Measurements from ENCODE around the gene LRRN2. TPM values are rescaled to one million over a fixed set of nuclear protein-coding genes. Genes with fewer than 3 reads are reported as not detected.

Gene LRRN2
- polyA plus RNA-seq, 1 of the 3 experiments (the other 2 are of a cell fraction) = not detected

GRCh38 chr1:204587621-204588020, 97.9 kb downstream of the LRRN2 start:
- TF ChIP-seq FOXJ3 (CRISPR knock-in tag; IDR thresholded peaks at IDR 0.05) = no peak
- no peaks in the 10 kb centered on the region for H3K27me3 ChIP-seq (ENCODE audit: insufficient read depth)
- H3F3A ChIP-seq (replicated peaks; ENCODE audit: insufficient read depth) = peaks cover 8% of the 10 kb centered on the region
- no peaks in the 10 kb centered on the region for H4K20me1 ChIP-seq (ENCODE audit: insufficient read depth)
- no peaks in the 10 kb centered on the region for H3K36me3 ChIP-seq (replicated peaks in 1 of 2; ENCODE audit: control insufficient read depth in 1 of 2, insufficient read depth in 2 of 2, low read length in 1 of 2)
- peaks cover 14 to 15% of the 10 kb centered on the region in 2 experiments; a peak in 2 of 4 replicates for H3K4me1 ChIP-seq (ENCODE audit: control insufficient read depth in 1 of 2, insufficient read depth in 2 of 2, low read depth in 1 of 2, low read length in 1 of 2)
- no peak overlapping the region for H3K9ac ChIP-seq
- H3K27ac ChIP-seq (ENCODE audit: low read depth in 2 of 2, low read length in 1 of 2) = no peak overlapping the region
- ChIA-PET CTCF (interaction anchor here (1.4 to 3.2 kb wide), 3 partner anchors 22 to 219 kb away, joined by 4 to 14 read pairs (median 7); no protein-coding TSS in a partner anchor), POLR2A (no interaction called here)
- no peak overlapping the region for H3K4me2 ChIP-seq
- no peak for DNase-seq
- no peaks in the 10 kb centered on the region for H3K79me2 ChIP-seq (ENCODE audit: insufficient read depth)
- no peaks in the 10 kb centered on the region for H3K9me3 ChIP-seq
- WGBS (ENCODE audit: low lambda C conversion rate) = 90% methylated on average over 6 of the region's 6 CpGs
- H3K9me2 ChIP-seq = no peaks in the 10 kb centered on the region
- no peak overlapping the region for H2AFZ ChIP-seq (ENCODE audit: low read depth)
- no peak overlapping the region for H3K4me3 ChIP-seq (ENCODE audit: low read depth in 2 of 2, low read length in 1 of 2)

- no peaks in the 10 kb centered on the region for H3K9me3 ChIP-seq
- no peak overlapping the region for H3K9ac ChIP-seq
- no peak for TF ChIP-seq RCOR1 (IDR thresholded peaks at IDR 0.05; ENCODE audit: low read length)
- no peak for TF ChIP-seq TEAD4 (IDR thresholded peaks at IDR 0.05; ENCODE audit: borderline replicate concordance, insufficient read depth)
- TF ChIP-seq EP300 (IDR thresholded peaks at IDR 0.05; ENCODE audit: borderline replicate concordance in 1 of 2, low read depth in 1 of 2, low read length in 1 of 2) = no peak
- TF ChIP-seq FOXM1 (IDR thresholded peaks at IDR 0.05; ENCODE audit: low read depth) = no peak
- TF ChIP-seq REST (IDR thresholded peaks at IDR 0.05; ENCODE audit: low read depth, low read length) = no peak
- no peak for TF ChIP-seq RAD21 (IDR thresholded peaks at IDR 0.05; ENCODE audit: low read length)
- no peak for TF ChIP-seq USF2 (IDR thresholded peaks at IDR 0.05; ENCODE audit: borderline replicate concordance, low read depth, low read length)
- TF ChIP-seq MEF2A (IDR thresholded peaks at IDR 0.05; ENCODE audit: borderline replicate concordance, low read depth) = no peak
- TF ChIP-seq FOSL2 (IDR thresholded peaks at IDR 0.05; ENCODE audit: borderline replicate concordance, low read depth) = no peak
- TF ChIP-seq MAX (IDR thresholded peaks at IDR 0.05; ENCODE audit: low read depth) = no peak
- TF ChIP-seq MXI1 (IDR thresholded peaks at IDR 0.05; ENCODE audit: low read depth, low read length) = no peak
- no peak for TF ChIP-seq SMC3 (IDR thresholded peaks at IDR 0.05; ENCODE audit: low read depth, low read length)
- no peak for TF ChIP-seq IRF3 (IDR thresholded peaks at IDR 0.05; ENCODE audit: low read depth, low read length)
- no peak for TF ChIP-seq SIN3A (IDR thresholded peaks at IDR 0.05; ENCODE audit: borderline replicate concordance, low read depth, low read length)
- TF ChIP-seq FOXJ3 (CRISPR knock-in tag; IDR thresholded peaks at IDR 0.05) = no peak
- no peak for TF ChIP-seq CTCF (IDR thresholded peaks at IDR 0.05)
- no peak for TF ChIP-seq CHD2 (IDR thresholded peaks at IDR 0.05; ENCODE audit: low read length, partially characterized antibody)
Measured at GRCh38 chr1:204584699-204585372, 100.7 kb downstream of the LRRN2 start.

More at GRCh38 chr1:204584699-204585372, 100.7 kb downstream of the LRRN2 start:
- H3F3A ChIP-seq (replicated peaks; ENCODE audit: insufficient read depth) = no peaks in the 10 kb centered on the region
- H3K4me3 ChIP-seq (ENCODE audit: low read depth in 2 of 2, low read length in 1 of 2) = no peak overlapping the region
- ChIA-PET POLR2A (interaction anchor here (0.6 kb wide), 1 partner anchor 68 kb away, joined by 4 read pairs; no protein-coding TSS in a partner anchor), CTCF (interaction anchor here (0.6 to 2.4 kb wide), 4 partner anchors 30 to 222 kb away, joined by 3 to 10 read pairs (median 3); no protein-coding TSS in a partner anchor)
- H3K4me1 ChIP-seq (ENCODE audit: control insufficient read depth in 1 of 2, insufficient read depth in 2 of 2, low read depth in 1 of 2, low read length in 1 of 2) = peaks cover 0 to 15% of the 10 kb centered on the region in 2 experiments; a peak in 1 of 4 replicates
- H3K27me3 ChIP-seq (ENCODE audit: insufficient read depth) = no peaks in the 10 kb centered on the region
- H3K36me3 ChIP-seq (replicated peaks in 1 of 2; ENCODE audit: control insufficient read depth in 1 of 2, insufficient read depth in 2 of 2, low read length in 1 of 2) = no peaks in the 10 kb centered on the region
- DNase-seq = peak; percentile 59
- H3K27ac ChIP-seq (ENCODE audit: low read depth in 2 of 2, low read length in 1 of 2) = peak overlapping the region in 1 of 2 experiments; percentile 29; a peak in 1 of 4 replicates
- no peak overlapping the region for H2AFZ ChIP-seq (ENCODE audit: low read depth)
- no peaks in the 10 kb centered on the region for H3K79me2 ChIP-seq (ENCODE audit: insufficient read depth)
- no peak overlapping the region for H3K4me2 ChIP-seq
- no peaks in the 10 kb centered on the region for H4K20me1 ChIP-seq (ENCODE audit: insufficient read depth)
- H3K9me2 ChIP-seq = no peaks in the 10 kb centered on the region
- WGBS (ENCODE audit: low lambda C conversion rate) = 74% methylated on average over 11 of the region's 11 CpGs
